ENCODE data around the gene PTPRM. TPM values are rescaled to one million over a fixed set of nuclear protein-coding genes. Genes with fewer than 3 reads are reported as not detected.

The PTPRM gene
- polyA plus RNA-seq, 1 experiment = 81.1 TPM

DNA sequence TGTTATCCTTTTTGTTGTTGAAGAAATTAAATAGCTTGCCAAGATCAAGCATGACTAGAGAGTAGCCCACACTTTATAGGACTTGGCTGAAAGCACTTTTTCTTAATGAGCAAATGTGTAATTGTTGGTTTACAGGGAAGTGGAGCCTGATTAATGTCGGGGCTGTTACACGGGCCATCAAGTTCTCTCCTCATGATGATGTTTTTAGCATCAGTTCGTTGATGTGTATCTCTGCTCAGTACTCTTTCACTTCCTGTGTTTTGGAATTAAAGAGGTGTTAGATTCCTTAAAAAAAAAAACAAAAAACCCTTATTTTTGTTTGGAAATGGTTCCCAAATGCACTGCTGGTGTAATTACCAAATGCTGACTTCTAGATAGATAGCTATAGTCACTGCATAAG, 114.2 kb downstream of the PTPRM start:
- POLR2A ChIA-PET = no interaction called here
- TF ChIP-seq, protein P1, sequence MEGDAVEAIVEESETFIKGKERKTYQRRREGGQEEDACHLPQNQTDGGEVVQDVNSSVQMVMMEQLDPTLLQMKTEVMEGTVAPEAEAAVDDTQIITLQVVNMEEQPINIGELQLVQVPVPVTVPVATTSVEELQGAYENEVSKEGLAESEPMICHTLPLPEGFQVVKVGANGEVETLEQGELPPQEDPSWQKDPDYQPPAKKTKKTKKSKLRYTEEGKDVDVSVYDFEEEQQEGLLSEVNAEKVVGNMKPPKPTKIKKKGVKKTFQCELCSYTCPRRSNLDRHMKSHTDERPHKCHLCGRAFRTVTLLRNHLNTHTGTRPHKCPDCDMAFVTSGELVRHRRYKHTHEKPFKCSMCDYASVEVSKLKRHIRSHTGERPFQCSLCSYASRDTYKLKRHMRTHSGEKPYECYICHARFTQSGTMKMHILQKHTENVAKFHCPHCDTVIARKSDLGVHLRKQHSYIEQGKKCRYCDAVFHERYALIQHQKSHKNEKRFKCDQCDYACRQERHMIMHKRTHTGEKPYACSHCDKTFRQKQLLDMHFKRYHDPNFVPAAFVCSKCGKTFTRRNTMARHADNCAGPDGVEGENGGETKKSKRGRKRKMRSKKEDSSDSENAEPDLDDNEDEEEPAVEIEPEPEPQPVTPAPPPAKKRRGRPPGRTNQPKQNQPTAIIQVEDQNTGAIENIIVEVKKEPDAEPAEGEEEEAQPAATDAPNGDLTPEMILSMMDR (IDR thresholded peaks at IDR 0.05; ENCODE audit: low read depth, low read length) = no peak
- Histone ChIP-seq H3K27me3 (ENCODE audit: control insufficient read depth, insufficient read depth, low read length) (no peaks in the 10 kb centered on the region), H3K4me3 (ENCODE audit: low read depth, low read length) (no peak overlapping the region), H3K9me3 (ENCODE audit: control insufficient read depth, insufficient read depth, low read length) (no peaks in the 10 kb centered on the region), H3K27ac (ENCODE audit: low read depth, low read length) (no peak overlapping the region)
- CTCF ChIA-PET = interaction anchor here (1.3 kb wide), 1 partner anchor 708 kb away, joined by 3 read pairs; no protein-coding TSS in a partner anchor
- no peak for DNase-seq (ENCODE audit: low read depth, low spot score)

DNA sequence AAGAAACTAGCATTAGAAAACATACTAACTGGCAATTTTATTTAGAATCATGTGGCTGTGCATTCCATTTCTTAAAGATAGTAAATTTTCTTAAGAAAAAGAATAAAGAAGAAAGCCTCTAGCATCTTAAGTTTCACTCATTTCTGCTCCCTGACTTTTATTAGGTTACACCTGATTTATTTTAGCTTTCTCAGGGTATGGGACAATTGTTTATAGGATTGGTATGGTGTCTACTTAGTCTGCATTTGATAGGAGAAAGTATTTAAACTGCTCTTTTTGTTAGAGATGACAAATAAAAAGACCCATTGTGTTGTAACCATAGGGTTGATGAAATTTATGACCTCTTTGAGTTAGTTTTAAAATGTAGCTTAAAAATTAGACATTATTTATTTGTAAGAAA, 115.2 kb downstream of the PTPRM start:
- Histone ChIP-seq H3K27ac (ENCODE audit: low read depth, low read length) (no peak overlapping the region), H3K4me3 (ENCODE audit: low read depth, low read length) (no peak overlapping the region), H3K9me3 (ENCODE audit: control insufficient read depth, insufficient read depth, low read length) (no peaks in the 10 kb centered on the region), H3K27me3 (ENCODE audit: control insufficient read depth, insufficient read depth, low read length) (no peaks in the 10 kb centered on the region)
- TF ChIP-seq, protein P1 (IDR thresholded peaks at IDR 0.05; ENCODE audit: low read depth, low read length) = no peak
- no peak for DNase-seq (ENCODE audit: low read depth, low spot score)
- CTCF ChIA-PET = interaction anchor here (1.3 kb wide), 1 partner anchor 707 kb away, joined by 3 read pairs; no protein-coding TSS in a partner anchor
- POLR2A ChIA-PET = no interaction called here

DNA sequence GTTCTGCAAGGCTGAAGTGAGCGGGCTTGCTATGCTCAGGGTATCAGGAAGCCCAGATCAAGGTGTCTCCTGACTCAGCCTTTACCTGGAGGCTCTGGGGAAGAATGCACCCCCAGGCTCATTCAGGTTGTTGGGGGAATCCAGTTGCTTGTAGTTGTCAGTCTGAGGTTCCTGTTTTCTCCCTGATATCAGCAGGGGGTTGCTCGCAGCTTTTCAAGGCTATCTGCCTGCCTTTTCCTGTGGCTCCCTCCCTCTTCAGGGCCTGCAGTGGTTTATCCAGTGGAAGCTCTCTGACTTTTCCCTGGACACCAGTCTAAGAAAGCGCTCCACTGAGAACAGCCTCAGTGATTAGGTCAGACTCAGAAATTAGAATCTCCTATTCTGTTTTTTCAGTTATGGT, 116.6 kb downstream of the PTPRM start:
- CTCF ChIA-PET = interaction anchor here (0.6 to 0.7 kb wide), 2 partner anchors 37 to 109 kb away, joined by 3 read pairs; no protein-coding TSS in a partner anchor
- POLR2A ChIA-PET = no interaction called here
- no peaks in the 10 kb centered on the region for H3K9me3 ChIP-seq (ENCODE audit: control insufficient read depth, insufficient read depth, low read length)
- H3K27me3 ChIP-seq (ENCODE audit: control insufficient read depth, insufficient read depth, low read length) = no peaks in the 10 kb centered on the region
- no peak overlapping the region for H3K27ac ChIP-seq (ENCODE audit: low read depth, low read length)
- H3K4me3 ChIP-seq (ENCODE audit: low read depth, low read length) = no peak overlapping the region
- no peak for DNase-seq (ENCODE audit: low read depth, low spot score)
- TF ChIP-seq, protein P1 (IDR thresholded peaks at IDR 0.05; ENCODE audit: low read depth, low read length) = no peak

DNA sequence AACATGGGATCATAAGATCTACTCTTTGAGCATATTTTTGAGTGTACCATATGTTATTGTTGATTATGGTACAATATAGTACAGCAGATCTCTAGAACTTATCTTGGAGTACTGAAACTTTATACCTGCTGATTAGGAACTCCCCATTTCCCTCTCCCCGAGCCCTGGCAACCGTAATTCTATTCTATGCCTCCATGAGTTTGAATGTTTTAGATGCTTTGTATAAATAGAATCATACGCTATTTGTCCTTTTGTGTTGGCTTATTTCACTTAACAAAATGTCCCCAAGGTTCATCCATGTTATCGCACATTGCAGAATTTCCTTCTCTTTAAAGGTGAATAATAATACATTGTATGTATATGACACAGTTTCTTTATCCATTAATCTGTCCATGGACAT, 117.2 kb downstream of the PTPRM start:
- H3K27me3 ChIP-seq (ENCODE audit: control insufficient read depth, insufficient read depth, low read length) = no peaks in the 10 kb centered on the region
- TF ChIP-seq, protein P1 (IDR thresholded peaks at IDR 0.05; ENCODE audit: low read depth, low read length) = no peak
- POLR2A ChIA-PET = no interaction called here
- CTCF ChIA-PET = no interaction called here
- no peak overlapping the region for H3K4me3 ChIP-seq (ENCODE audit: low read depth, low read length)
- DNase-seq (ENCODE audit: low read depth, low spot score) = no peak
- H3K27ac ChIP-seq (ENCODE audit: low read depth, low read length) = no peak overlapping the region
- H3K9me3 ChIP-seq (ENCODE audit: control insufficient read depth, insufficient read depth, low read length) = no peaks in the 10 kb centered on the region

DNA sequence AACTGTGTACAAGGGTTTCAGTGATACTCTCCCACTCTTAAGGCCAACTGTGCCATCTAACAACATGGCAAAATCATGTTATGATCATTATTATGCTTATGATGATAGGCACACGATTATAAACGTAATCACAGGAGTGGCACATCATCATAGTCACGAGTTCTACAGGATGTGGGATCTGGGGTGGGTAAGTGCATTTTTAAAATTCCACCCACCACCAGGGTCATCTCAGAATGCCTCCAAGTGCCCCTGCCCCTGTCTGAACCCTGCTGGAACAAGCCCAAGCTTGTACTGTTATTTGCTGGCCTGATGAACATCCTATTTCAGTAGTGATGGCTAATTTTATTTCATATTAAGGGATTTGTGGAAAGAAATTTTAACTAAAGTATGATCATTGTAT, 117.8 kb downstream of the PTPRM start:
- no peak overlapping the region for H3K4me3 ChIP-seq (ENCODE audit: low read depth, low read length)
- H3K27ac ChIP-seq (ENCODE audit: low read depth, low read length) = no peak overlapping the region
- DNase-seq (ENCODE audit: low read depth, low spot score) = no peak
- ChIA-PET CTCF (no interaction called here), POLR2A (no interaction called here)
- TF ChIP-seq, protein P1 (IDR thresholded peaks at IDR 0.05; ENCODE audit: low read depth, low read length) = no peak
- H3K27me3 ChIP-seq (ENCODE audit: control insufficient read depth, insufficient read depth, low read length) = no peaks in the 10 kb centered on the region
- H3K9me3 ChIP-seq (ENCODE audit: control insufficient read depth, insufficient read depth, low read length) = no peaks in the 10 kb centered on the region
